Retina (tissue), 1 donor: ENCODE results near the gene TSPAN10.
"Not testable (repeated sequence)": the region's sequence is repeated elsewhere in the genome, so short reads cannot be mapped to it uniquely, and the experiment has no call there.

Source experiments
- DNase-seq: peaks from one replicate; pipeline ENCODE4 v3.0.0-alpha.2; 2016

The TSPAN10 gene

DNA sequence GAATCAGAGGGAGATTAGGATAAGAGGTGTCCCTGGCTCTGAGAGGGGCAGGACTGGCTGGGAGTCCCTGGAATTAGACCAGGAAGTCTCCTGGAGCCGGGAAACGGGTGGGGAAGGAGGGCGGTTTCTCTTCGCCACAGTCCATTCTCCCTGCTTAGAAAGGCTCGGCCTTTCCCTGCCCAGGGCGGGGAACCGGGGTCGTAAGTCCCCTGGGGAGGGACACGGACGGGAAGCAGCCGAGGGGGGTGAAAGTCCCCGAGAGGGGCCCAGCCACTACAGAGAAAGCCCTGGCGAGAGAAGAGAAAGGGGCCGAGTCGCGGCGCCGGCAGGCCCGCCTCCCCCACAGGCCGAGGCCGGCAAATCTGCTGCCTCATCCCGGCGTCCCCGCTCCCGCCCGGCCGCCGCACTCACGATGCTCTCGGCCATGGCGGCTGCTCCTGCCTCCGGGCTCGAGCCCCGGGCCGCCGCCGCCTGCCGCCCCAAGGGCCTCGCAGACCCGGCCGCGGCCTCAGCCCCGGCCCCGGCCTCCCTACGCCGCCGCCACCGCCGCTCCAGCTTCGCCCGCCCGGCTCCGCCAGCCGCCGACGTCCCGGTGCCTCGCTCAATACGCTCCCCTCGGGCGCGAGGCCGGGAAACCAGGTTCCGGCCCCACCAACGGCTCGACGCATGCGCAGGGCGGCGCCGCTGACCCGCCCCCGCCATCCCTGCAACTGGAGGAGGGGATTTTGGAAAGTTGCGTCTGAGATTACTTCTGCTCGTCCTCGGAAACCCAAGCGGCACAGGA lies at the start of gene TSPAN10, which contains the start of gene NPLOC4:
Gene TSPAN10, plus strand, starts transcription at position 692 of the 784 bp plus-strand sequence. CDS start 5,217 bp downstream, outside the sequence.
Gene NPLOC4, minus strand, starts transcription at position 608 of the 784 bp plus-strand sequence. Its CDS starts 182 bp downstream, at position 426.
- DNase-seq: peak; percentile 91

DNA sequence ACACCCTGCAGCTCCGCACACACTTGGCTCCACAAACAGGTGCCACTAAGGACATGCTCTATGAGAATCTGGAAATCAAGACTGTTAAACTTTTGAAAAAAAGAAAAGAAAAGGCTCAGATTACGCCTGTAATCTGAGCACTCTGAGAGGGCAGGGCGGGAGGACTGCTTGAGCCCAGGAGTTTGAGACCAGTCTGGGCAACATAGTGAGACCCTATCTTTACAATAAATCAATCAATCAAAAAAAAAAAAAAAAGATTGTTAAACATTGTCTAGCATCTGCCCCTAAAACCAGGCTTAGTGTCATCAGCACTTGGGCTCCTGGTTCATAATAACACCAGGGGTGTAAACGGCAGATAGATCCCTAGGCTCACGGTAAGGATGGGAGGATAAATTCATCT lies 47.4 kb upstream of the TSPAN10 start:
- DNase-seq: no peak

DNA sequence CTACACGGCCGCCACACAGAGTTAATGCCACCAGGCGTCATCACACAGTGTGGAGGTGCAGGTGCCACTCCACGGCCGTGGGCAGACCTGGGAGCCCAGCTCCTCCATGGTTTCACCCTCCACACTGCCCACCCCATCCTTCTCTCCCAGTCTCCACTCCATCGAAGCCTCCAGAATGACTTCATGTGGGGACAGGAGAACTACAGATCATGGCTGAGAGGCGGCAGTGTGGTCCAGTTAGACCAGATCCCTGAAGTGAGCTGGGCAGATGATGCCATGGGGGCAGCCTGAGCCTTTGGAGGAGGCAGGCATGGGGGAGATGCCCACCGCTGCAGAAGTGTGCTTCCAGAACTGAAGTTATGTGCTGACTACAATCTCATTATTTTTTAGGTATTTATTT lies 46.9 kb upstream of the TSPAN10 start:
- no peak for DNase-seq

DNA sequence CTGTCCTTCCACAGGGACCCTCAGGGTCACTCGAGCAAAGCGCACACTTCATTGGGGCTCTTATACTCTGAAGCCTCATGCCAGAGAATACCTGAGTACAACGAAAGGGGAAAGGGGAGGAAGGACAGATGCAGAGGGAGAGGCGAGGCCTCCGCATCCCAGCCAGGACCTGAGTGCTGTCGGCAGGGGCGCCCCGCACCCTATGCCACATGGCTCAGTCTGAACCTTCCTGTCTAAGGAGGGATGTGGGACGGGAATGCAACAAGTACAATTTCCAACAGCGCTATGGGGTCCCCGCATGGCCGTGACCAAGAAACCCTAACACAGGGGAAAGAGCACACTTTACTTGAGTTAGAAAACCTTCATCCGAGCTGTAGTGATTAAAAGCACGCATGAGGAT lies 45.0 kb upstream of the TSPAN10 start:
- no peak for DNase-seq

DNA sequence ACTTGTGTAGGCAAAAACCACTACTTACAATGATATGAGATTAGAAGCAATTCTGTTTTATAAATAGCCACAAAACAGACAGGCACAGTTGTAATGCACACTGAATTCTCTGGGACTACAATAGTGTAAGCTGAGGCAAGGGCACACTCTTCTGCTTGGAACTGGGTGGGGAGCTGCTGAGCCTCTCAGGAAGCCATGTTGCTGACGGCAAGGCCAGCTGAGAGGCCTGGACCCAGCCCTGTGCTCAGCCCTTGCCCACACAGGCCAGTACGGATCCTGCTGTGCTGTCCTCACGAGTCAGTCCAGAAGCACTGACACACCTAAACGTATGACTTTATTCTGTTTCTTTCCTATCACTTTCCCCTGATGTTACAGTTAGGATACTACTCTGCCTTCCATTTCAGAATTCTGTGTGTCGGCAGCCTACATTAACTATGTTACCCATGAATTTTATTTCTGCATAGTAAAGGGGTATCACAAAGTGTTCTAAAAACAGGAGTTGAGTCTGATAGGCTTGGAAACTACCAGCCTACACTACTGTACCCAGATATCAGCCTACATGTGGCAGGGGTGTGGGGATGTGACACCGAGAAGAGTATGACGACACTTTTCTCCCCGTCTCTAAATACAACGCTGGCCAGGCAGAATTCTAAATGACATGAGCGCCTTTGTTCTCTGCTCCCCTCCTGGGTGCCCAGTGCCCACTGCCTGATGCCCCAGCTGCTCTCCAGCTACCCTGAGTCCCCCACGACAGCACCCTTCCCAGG lies 43.7 kb upstream of the TSPAN10 start:
- no peak for DNase-seq

DNA sequence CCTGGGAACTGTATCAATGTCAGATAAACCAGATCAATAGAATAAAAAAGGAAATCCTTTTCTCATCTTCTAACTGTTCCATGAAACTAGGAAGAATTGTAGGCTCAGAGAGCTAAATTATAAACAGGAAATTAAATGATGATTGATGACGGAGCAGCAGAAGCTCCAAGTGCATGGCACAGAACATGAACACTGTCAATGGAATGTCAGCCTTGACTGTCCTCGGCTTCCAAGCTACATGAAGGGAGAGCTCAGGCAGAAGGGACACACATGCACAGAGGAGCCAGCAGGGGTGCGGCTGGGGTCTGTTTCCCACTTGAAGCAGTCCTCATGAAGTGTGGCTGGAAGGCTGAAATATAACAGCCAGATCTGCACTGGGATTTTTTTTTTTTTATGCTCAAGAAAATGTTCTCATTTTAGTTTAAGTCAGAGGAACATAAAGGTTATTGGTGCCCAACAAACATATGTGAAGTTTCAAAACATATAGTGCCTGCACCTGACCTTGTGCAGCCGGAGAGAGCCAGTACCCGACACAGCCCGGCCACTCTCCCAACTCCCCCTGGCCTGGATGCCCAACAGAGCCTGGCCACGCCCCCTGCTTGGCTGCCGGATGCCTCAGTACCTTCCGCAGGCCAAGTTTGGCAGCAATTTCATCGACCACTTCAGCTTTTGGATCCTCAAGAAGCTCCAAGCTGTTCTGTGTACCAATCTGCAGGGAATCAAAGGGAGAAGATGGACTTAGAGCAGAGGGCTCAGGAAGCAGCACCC lies 37.1 kb upstream of the TSPAN10 start:
- DNase-seq: no peak

DNA sequence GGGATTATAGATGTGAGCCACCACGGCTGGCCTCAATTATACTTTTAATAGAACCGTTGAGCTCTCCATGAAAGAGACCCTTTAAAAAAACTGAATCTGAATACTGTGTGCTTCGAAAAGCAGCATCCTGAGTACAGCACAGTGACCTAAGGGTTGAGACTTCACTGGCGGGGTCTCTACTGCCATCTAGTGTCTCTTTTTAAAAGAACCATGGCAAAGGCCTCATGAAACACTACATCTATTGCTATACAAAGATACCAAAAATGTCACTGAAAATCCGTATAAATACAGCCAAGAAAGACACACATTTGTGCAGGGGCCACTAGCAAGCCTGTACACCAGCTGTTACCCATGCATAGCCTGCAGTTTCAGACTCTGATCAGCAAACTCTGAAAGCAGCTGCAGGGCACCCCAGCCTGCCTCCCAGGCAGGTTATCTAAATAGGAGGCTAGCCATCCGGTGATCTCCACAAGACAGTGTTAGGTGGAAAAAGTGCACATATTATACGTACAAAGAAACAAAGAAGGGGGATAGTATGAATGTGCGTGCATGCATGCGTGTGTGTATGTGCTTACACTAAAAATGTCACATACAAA lies 35.4 kb upstream of the TSPAN10 start:
- peak; percentile 76 for DNase-seq

DNA sequence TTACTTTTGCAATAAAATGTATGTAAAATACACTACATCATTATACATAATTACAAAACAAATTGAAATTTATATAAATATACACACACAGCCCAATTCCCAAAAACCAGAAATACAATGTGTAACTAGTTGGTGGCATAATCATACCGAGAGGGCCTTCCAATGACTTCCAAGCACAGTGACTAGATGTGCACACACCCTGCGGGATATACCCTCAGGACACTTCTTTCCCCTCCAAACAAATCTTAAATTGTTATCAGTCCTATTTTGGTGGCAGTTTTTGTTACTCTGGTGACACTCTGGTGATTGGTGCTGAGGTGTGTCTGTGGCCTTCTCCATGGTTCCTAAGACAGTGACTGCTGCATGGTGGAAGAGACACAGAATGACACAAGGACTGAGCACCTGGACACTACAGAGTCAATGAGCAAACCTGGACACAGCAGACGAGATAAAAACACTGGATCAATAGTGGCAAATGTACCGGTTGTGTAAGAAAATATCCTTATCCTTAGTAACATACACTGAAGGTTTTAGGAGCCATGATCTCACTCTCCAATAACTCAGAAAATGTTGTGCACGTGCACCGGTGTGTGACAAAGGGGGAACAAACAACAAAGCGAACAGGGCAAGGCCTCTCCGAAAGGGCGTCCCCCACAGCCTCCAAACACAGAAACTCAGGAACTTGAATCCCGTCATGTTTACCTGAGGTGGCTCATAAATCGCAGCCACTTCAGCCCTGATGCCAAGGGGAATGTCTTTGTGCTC lies 33.0 kb upstream of the TSPAN10 start:
- DNase-seq: no peak

DNA sequence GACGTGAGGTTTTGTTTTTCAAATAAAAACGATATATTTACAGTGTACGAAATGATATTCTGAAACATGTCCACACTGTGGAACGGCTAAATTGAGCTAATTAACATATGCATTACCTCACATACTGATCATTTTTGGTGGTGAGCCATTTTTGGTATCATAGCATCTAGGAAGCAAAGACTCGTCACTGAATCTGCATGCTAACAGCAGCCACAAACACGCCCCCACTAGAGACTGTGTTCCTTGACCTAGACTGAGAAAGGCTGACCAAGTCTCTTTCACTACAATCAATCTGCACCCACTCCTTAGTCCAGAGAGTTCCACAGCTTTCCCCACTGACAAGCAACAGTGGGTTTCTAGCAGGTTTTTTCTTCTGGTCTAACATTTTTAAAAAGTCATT lies 29.6 kb upstream of the TSPAN10 start:
- DNase-seq: no peak

DNA sequence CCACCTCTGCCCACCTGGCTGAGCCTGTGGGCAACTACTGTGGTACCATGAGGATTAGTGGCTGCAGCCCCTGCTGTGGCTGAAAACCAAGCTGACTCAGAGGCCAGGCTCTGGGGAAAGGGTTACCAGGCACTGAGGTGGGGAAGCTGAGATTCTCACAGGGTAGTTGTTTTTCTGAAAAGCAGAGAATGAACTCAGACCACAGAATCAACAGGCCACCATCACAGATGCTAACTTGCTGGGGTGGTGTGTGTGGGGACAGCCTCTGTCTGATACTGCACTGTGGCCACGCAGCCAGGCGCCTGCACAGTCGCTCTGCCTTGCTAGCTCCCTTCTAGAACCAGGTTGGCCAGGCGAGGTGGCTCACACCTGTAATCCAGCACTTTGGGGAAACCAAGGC lies 28.9 kb upstream of the TSPAN10 start:
- no peak for DNase-seq

DNA sequence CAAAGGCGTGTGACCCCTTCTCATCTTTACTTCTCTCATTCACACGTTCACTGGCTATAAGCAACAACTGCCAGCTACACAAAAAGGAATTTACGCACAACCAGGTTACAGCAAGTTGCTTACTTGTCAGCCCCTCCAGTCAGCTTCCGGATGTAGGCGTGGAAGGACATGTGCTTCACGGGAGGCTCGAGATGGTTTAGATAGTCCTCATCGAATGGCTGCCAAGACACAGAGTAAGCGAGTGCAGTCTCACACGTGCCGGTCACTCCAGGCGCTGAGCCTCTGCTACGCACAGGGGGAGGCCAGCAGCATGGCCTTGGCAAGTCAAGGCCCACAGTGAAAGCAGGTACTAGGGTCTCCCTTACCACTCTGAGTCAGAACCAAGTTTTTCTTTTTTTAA lies 28.4 kb upstream of the TSPAN10 start:
- no peak for DNase-seq

DNA sequence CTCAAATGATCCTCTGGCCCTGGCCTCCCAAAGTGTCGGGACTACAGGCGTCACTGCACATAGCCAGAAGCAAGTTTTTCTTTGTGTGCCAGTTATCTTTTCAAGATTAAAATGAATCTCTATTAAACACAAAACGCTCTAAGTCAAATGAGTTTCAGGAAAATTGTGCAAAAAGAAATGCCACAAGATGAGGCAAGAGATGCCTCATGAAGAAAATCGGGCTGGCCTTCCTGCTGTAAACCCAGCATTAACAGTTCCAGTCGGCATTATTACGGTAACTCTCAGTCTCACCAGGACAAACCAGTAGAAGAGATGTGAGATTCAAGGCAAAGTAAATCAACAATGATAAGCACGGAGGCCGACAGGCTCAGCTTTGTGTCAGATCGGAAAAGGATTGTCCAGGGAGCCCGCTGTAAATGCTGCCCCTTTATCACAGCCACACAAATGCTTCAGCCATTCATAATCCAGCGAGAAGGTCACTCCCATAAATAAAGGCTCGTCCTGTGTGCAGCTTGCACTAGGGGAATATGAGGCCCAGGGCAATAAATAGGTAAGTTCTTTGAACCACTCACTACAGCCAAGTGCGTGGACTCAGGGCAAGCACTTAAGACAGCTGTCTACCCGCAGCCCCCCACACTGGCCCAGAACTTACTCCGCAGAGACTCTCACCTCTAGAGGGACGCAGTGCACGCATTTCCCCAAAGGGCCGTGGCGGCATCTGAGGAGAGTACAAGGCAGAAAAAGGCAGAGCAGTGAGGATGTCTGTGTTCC lies 27.3 kb upstream of the TSPAN10 start:
- no peak for DNase-seq

DNA sequence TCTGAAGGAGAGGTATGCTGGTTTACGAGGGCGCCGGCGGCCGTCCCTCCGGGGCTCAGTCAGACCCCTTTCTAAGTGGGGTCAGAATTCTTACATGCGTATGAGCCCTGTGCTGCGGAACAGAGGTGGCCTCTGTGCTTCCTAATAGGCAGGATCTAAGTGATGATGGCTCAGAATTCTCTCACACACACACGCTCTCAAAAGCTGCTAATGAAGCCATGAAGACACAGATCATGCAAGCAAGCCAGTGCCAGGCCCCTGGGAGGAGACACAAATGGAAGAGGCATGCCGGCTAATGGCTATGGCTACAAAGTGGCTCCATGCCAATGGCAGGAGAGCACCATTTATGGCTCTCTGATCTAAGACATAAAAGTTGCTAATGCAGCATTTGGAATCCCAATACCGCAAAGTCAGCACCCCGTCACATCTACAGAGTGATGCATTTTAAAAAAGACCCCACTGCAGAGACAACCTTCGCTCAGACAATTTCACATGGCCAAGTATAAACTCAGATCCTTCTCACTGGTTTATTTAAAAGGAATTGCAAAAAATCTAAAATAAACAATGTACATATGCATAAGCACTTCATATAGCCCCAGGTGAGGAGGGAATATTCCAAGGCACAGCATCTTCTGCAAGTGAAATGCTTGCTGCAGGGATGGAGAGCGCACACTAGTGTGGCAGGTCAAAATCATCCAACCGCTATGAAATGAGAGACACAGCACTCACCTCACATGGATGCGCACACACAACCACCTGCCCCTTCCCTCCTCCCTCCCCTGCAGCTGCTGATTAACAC lies 24.6 kb upstream of the TSPAN10 start:
- DNase-seq: peak; percentile 53

DNA sequence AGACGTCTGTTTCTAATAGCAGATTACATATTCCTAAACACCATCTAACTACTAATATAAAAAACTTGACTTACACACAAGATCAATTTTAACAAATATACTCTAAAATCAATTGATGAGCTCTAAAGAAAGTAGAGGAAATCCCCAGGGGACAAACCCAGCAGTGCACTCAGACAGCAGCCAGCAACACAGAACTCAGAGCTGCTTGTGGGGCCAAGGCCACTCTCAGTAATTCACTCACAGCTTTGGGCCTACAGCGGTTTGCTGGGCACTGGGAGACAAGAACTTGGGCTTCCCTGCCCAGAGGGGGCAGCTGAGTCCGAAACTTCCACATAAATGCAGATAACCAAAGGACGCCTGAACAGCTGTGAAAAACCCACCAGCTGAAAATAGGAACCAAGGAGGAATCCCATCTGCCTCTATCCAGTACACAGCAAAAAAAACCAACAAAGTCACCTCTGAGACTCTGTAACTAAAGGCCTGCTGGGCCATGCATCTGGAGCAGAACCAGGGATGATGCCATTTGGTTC lies 21.5 kb upstream of the TSPAN10 start:
- no peak for DNase-seq

DNA sequence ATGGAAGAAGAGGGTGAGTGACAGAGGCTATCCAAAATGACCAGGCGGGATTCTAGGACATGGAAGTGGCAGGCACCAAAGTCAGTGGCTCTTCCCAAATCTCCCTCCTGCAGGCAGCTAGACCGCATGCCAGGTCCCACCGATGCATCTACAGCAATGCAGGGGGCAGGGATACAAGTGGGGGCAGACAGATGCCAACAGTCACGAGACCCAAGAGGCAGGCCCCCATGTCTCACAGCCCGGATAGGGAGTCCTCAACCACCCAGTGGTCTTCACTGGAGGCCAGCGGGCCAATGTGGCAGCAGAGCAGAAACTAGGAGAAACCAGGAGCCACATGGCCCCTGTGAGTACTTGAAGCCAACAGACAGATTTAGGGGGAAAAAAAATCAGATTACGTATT lies 20.1 kb upstream of the TSPAN10 start:
- no peak for DNase-seq

DNA sequence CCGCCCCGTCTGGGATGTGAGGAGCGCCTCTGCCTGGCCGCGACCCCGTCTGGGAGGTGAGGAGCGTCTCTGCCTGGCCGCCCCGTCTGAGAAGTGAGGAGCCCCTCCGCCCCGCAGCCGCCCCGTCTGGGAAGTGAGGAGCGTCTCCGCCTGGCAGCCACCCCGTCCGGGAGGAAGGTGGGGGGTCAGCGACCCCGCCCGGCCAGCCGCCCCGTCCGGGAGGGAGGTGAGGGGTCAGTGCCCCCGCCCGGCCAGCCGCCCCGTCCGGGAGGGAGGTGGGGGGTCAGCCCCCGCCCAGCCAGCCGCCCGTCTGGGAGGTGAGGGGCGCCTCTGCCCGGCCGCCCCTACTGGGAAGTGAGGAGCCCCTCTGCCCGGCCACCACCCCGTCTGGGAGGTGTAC lies 18.7 kb upstream of the TSPAN10 start:
- not testable (repeated sequence) for DNase-seq

DNA sequence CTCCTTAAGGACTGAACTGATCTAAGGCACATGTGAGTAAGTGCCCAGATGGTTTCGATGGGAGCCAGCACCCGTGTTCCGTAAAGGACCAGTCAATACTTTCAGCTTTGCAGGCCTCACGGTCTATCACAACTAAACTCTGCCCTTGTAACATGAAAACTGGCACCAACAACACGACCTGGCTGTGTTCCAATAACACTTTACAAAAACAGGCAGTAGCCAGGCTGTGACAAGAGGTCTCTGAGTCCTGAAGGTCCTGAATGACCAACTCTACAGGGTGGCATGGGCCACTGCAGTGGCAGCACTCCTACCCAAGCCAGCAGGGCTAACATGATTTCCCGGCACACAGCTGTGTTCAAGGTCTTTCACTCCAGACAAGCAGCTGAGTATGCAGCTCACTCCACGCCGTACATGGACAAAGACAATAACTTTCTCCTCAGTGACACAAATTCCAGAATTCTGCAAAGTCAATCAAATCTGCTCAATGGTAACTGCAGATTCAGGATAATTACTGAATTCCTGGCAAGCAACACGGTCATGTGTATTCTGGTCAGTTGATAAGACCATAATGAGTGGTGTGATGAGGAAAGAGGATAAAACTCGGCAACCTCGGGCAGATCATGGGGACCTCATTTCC lies 15.4 kb upstream of the TSPAN10 start:
- DNase-seq: no peak

DNA sequence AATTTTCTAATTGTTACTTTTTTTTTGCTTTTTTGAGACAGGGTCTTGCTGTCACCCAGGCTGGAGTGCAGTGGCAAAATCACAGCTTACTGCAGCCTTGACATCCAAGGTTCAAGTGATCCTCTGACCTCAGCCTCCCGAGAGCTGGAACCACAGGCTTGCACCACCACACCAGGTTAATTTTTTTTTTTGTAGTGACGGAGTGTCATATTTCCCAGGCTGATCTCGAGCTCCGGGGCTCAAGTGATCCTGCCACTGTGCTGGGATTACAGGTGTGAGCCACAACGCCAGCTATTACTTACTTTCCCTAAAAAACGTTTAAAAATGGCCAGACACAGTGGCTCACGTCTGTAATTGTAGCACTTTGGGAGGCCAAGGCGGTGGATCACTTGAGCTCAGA lies 6.7 kb upstream of the TSPAN10 start:
- no peak for DNase-seq

DNA sequence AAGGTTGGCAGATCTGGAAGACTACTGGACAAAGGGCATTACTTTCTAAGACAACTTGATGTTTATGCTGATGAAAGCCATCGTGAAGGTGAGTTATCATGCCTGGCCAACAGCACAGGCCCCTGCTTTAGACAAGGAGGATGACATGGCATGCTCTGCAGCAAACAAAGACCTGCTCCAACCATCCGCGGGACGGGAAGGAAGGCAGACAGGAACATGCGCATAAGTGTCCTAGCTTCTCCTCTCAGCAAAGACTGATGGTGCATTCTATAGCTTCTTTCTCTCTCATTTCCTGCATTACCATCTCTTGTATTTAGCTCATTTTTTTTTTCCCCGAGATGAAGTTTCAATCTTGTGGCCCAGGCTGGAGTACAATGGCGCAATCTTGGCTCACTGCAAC lies 5.5 kb upstream of the TSPAN10 start:
- no peak for DNase-seq

DNA sequence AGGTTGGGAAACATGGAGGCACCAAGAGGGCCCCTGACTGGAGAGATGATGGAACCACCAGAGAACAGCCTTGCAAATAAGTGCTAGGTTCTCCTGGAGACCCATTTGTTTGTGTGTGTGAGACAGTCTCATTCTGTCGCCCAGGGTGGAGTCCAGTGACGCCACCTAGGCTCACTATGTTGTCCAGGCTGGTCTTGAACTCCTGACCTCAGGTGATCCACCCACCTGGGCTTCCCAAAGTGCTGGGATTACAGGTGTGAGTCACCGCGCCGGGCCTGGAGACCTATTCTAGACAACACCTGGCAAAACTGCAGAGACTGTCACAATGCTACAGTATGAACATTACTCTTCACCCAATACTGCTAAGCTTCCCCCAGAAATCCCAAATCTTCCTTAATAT lies 1.6 kb upstream of the TSPAN10 start:
- no peak for DNase-seq
